Measurements from ENCODE around the gene CFH. TPM values are rescaled to one million over a fixed set of nuclear protein-coding genes. Genes with fewer than 3 reads are reported as not detected.

Gene CFH
- total RNA-seq: 100 to 1,000 TPM; 164 to 268 (median 248) TPM

GRCh38 chr1:196651637-196652215 is at the start of gene CFH:
Gene CFH (plus strand): TSS chr1:196652043. CDS start chr1:196652118, 75 bp downstream.
- peak in 1 of 2 donors; percentile 49 for DNase-seq (ENCODE audit: low spot score in 2 of 2)
- H3K27ac ChIP-seq: peak within 1 kb of the TSS in 3 of 4 donors; percentile 15 to 74 (median 58)
- H3K4me3 ChIP-seq: peak within 1 kb of the TSS; percentile 8 to 43 (median 15)
- H3K4me1 ChIP-seq: peaks cover 0 to 8% (median 6%) of the 10 kb centered on the region in 4 donors
- H3K36me3 ChIP-seq: no peaks in the 10 kb centered on the region
- H3K27me3 ChIP-seq: no peaks in the 10 kb centered on the region
- TF ChIP-seq POLR2A (IDR thresholded peaks at IDR 0.05): peak; percentile 41 to 56
- TF ChIP-seq CTCF (IDR thresholded peaks at IDR 0.05): no peak
- TF ChIP-seq EP300 (IDR thresholded peaks at IDR 0.05): peak in 1 of 2 donors; percentile 85
- WGBS, 2 donors: 4 to 5% methylated on average over 5 of the region's 5 CpGs
- no peaks in the 10 kb centered on the region for H3K9me3 ChIP-seq

GRCh38 chr1:196603651-196604050 is 48.2 kb upstream of the CFH start:
- Histone ChIP-seq H3K9me3 (no peaks in the 10 kb centered on the region), H3K4me1 (peaks cover 0 to 14% (median 2%) of the 10 kb centered on the region in 4 donors), H3K27ac (no peak overlapping the region), H3K4me3 (no peak overlapping the region), H3K36me3 (no peaks in the 10 kb centered on the region), H3K27me3 (no peaks in the 10 kb centered on the region)
- TF ChIP-seq POLR2A (IDR thresholded peaks at IDR 0.05) (no peak), CTCF (IDR thresholded peaks at IDR 0.05) (no peak), EP300 (IDR thresholded peaks at IDR 0.05) (no peak)
- no peak for DNase-seq (ENCODE audit: low spot score in 2 of 2)

GRCh38 chr1:196607981-196608380 is 43.9 kb upstream of the CFH start:
- TF ChIP-seq CTCF (IDR thresholded peaks at IDR 0.05) (no peak), POLR2A (IDR thresholded peaks at IDR 0.05) (no peak), EP300 (IDR thresholded peaks at IDR 0.05) (no peak)
- 1 to 2% methylated on average over 8 of the region's 8 CpGs for WGBS, 2 donors
- H3K9me3 ChIP-seq: no peaks in the 10 kb centered on the region

GRCh38 chr1:196608390-196609369 is 43.2 kb upstream of the CFH start, which contains the start of gene KCNT2:
Gene KCNT2 (minus strand): TSS chr1:196608440. CDS start chr1:196608309, 131 bp downstream.
- H3K9me3 ChIP-seq: no peaks in the 10 kb centered on the region
- H3K36me3 ChIP-seq: no peaks in the 10 kb centered on the region
- H3K27me3 ChIP-seq: no peaks in the 10 kb centered on the region
- peak within 1 kb of the TSS; percentile 29 to 64 (median 52) for H3K4me3 ChIP-seq
- peak within 1 kb of the TSS; percentile 6 to 89 (median 82) for H3K27ac ChIP-seq
- 2 to 6% methylated on average over 28 to 38 of the region's 43 CpGs for WGBS, 2 donors
- DNase-seq (ENCODE audit: low spot score in 2 of 2): peak; percentile 43 to 55
- H3K4me1 ChIP-seq: peaks cover 0 to 22% (median 8%) of the 10 kb centered on the region in 4 donors
- TF ChIP-seq CTCF (IDR thresholded peaks at IDR 0.05) (peak in 2 of 5 experiments; percentile 8 to 17), POLR2A (IDR thresholded peaks at IDR 0.05) (no peak), EP300 (IDR thresholded peaks at IDR 0.05) (no peak)

More at GRCh38 chr1:196607981-196608380, 43.9 kb upstream of the CFH start:
- peak overlapping the region; percentile 6 to 89 (median 82) for H3K27ac ChIP-seq
- DNase-seq (ENCODE audit: low spot score in 2 of 2): no peak
- peaks cover 0 to 22% (median 8%) of the 10 kb centered on the region in 4 donors for H3K4me1 ChIP-seq
- H3K36me3 ChIP-seq: no peaks in the 10 kb centered on the region
- H3K27me3 ChIP-seq: no peaks in the 10 kb centered on the region
- peak overlapping the region; percentile 29 to 64 (median 52) for H3K4me3 ChIP-seq
